Measurements from ENCODE around the gene THSD4.

THSD4 gene

GRCh38 chr15:71810256-71811035 lies 695.2 kb downstream of the THSD4 start, which contains the start of gene NR2E3:
Gene NR2E3 (plus strand): TSS chr15:71810554. CDS start chr15:71810744, 190 bp downstream.
- DNase-seq (ENCODE audit: low read depth), result no peak

GRCh38 chr15:71811036-71811736 lies 695.9 kb downstream of the THSD4 start:
- no peak for DNase-seq (ENCODE audit: low read depth)

DNA sequence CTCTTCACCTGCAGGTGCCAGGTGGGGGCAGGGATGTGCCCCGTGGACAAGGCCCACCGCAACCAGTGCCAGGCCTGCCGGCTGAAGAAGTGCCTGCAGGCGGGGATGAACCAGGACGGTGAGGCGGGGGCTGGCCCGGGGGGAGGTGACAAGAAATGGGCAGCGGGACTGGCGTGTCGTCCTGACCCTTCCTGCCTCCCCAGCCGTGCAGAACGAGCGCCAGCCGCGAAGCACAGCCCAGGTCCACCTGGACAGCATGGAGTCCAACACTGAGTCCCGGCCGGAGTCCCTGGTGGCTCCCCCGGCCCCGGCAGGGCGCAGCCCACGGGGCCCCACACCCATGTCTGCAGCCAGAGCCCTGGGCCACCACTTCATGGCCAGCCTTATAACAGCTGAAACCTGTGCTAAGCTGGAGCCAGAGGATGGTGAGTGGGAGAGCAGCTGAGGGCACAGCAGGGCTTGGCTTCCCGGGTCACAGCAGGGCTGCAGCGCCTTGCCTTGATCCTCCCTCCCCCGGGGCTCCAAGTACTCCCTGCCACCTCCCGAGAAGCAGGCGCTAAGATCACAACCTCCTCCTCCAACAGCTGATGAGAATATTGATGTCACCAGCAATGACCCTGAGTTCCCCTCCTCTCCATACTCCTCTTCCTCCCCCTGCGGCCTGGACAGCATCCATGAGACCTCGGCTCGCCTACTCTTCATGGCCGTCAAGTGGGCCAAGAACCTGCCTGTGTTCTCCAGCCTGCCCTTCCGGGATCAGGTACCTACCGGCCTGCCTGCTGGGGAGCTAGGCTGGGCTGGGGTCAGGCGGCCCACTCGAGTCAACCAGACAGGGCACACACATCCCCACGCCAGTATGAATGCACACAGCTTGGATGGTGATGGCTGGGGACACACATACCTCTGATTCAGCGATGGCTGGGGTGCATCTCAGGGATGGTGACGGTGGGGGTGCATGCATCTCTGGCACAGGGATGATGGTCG lies 696.8 kb downstream of the THSD4 start:
- no peak for DNase-seq (ENCODE audit: low read depth)

DNA sequence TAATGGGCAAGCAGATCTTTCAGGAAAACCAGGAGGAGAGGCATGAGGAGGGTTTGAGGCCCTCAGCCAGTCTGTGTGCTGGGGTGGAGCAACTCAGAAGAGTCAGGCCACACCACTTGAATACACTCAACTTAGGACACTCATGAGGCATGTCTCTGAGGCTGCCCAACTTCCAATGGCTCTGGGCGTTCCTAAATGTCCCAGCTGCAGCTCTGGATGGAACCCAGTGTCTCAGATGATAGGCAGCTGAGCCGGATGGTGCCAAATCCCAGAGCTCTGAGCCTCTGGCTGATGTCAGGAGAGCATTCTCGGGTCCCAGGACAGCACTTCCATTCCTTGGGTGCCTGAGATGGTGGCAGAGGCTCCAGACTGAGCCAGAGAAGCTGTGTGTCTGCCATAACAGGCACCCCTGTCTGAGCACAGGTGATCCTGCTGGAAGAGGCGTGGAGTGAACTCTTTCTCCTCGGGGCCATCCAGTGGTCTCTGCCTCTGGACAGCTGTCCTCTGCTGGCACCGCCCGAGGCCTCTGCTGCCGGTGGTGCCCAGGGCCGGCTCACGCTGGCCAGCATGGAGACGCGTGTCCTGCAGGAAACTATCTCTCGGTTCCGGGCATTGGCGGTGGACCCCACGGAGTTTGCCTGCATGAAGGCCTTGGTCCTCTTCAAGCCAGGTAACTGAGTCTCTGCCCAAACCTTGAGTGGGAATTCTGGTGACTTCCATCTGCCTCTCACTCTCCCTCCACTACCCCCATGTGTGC lies 697.9 kb downstream of the THSD4 start:
- no peak for DNase-seq (ENCODE audit: low read depth)

DNA sequence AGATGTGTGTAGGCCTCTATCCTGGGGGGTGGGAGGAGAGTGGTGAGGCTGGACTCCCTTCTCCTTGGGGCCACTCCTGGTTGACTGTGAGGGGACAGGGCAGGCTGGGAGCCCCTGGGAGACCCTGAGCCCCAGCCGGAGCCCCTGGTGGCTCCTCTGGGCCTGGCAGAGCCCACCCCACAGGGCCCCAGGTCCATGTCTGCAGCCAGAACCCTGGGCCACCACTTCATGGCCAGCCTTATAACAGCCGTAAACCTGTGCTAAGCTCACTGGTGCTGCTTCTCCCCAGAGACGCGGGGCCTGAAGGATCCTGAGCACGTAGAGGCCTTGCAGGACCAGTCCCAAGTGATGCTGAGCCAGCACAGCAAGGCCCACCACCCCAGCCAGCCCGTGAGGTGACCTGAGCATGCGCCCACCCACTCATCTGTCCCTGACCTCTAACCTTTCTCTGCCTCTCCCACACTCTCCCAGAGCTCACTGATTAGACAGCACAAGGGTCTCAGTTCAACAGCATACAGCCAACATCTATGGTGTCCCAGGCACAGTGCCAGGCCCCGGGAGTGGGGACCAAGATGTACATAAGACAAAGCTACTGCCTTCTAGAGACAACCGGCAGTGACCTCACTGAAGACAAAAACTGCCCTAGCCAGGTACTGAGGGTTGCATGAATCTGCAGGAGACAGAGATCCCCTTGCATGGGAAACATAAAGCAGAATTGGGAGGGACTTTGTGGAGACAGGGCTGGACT lies 698.6 kb downstream of the THSD4 start:
- DNase-seq (ENCODE audit: low read depth), result no peak

GRCh38 chr15:71815301-71815700 lies 700.0 kb downstream of the THSD4 start:
- DNase-seq (ENCODE audit: low read depth), result no peak

DNA sequence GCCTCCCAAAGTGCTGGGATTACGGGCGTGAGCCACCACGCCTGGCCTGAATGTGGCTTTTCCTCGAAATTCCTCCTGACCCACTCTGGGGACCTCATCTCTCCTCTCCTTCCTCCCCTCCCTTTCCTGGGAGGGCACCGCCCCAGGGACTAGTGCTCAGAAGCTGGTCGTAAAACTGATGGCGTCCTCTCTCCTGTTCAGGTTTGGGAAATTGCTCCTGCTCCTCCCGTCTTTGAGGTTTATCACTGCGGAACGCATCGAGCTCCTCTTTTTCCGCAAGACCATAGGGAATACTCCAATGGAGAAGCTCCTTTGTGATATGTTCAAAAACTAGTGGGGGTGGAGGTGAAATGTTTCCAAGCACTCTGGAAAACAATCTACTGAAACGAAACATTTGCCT lies 702.1 kb downstream of the THSD4 start:
- no peak for DNase-seq (ENCODE audit: low read depth)

DNA sequence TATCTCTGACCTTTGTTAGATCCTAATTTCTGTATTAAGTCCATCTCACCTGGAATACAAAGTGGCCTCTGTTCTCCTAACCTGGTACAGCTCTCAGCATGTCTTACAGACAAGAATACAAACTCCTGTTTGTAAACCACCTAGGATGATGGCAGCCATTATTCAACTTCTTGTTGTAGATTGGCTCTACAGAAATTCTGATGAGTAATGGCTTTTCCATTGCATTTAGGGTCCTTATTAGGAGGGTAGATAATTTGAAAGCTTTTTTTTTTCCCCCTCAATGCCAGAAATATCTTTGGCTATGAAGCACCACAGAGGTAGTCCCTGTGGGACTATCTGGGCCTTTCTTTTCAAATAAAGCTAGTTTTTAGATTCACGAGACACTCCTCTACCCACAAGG lies 704.9 kb downstream of the THSD4 start:
- DNase-seq (ENCODE audit: low read depth), result no peak

DNA sequence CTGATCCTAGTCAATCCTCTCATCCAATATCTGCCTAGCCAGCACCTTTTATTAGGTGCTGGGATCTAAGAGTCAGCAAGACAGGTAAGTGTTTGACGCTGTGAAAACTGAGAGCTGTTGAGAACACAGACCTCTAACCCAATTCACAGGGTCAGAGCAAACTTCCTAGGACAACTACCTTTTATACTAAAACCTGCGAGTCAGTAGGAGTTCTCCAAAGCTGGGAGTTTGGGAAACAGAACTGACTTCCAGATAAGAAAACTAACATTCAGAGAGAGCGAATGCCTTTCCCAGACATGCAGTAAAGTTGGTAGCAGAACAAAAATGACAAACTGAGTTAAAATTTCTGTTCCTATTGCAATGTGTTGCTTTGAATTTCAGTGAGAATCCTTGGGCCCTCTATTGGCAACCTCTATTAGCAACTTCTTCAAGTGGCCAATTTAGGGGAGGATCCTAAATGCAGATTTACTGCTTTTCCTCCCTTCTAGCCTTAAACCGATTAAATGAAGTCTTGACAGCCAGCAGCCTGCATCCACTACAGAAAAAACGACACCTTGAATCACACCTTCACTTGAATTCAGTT lies 706.4 kb downstream of the THSD4 start:
- DNase-seq (ENCODE audit: low read depth), result no peak

GRCh38 chr15:71822890-71823630 lies 707.8 kb downstream of the THSD4 start:
- DNase-seq (ENCODE audit: low read depth), result no peak

DNA sequence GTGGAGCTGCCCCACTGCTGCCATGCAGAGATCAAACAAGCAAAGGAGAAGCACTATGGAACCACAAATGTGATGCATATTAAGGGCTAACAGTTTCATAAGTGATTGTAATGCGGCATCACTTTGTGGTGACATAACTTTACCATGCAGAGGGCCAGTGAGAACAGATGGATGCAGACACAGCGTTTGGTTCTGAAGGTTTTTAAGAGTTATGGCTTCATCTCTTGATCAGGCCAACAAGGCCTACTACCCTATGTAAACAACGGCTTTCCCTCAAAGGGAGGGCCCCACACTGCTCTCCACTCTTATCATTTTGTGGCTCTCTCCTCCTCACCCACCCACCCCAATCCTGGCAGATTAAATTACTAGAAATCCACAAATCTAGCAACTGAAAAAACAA lies 708.5 kb downstream of the THSD4 start:
- DNase-seq (ENCODE audit: low read depth), result no peak

GRCh38 chr15:71825021-71825730 lies 709.9 kb downstream of the THSD4 start:
- DNase-seq (ENCODE audit: low read depth), result no peak

DNA sequence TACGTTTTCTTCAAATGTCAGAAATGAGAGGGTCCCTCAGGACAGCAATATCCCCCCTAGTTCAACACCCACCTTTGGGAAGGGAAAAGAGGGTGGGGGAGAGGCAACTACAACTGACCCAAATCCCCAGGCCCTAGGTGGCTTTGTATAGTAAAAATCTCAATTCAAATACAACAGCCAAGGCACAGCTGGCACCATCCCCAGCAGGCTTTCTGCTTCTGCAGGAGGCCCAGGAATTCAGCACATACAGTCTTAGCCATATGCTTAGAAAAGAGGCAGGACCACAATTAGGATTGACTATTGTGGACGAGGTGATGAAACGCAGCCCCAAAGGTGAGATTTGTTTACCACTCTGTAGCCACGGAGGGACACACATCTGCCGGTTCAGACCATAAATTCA lies 710.9 kb downstream of the THSD4 start:
- DNase-seq (ENCODE audit: low read depth), result no peak

DNA sequence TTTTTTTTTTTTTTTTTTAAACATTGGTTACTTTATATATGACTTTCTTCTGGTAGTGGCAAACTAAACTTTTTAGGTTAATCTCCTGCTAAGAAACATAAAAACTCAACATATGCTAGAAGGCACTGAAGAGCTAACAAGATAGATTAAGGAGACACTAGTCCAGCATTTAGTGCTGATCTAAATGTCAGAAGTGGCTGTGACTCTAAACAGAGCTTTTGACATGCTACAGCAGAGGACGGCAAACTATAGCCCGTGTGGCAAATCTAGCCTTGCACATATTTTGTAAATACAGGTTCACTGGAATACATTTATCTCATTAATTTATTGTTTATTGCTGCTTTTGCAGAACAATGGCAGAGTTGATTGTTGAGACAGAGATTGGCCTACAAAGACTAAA lies 715.7 kb downstream of the THSD4 start:
- no peak for DNase-seq (ENCODE audit: low read depth)
